ENCODE results near the gene TESK1. TPM values are rescaled to one million over a fixed set of nuclear protein-coding genes. Genes with fewer than 3 reads are reported as not detected.

TESK1 gene, protein sequence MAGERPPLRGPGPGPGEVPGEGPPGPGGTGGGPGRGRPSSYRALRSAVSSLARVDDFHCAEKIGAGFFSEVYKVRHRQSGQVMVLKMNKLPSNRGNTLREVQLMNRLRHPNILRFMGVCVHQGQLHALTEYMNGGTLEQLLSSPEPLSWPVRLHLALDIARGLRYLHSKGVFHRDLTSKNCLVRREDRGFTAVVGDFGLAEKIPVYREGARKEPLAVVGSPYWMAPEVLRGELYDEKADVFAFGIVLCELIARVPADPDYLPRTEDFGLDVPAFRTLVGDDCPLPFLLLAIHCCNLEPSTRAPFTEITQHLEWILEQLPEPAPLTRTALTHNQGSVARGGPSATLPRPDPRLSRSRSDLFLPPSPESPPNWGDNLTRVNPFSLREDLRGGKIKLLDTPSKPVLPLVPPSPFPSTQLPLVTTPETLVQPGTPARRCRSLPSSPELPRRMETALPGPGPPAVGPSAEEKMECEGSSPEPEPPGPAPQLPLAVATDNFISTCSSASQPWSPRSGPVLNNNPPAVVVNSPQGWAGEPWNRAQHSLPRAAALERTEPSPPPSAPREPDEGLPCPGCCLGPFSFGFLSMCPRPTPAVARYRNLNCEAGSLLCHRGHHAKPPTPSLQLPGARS
- total RNA-seq = 10 to 100 TPM; 26.1 to 26.9 TPM

DNA sequence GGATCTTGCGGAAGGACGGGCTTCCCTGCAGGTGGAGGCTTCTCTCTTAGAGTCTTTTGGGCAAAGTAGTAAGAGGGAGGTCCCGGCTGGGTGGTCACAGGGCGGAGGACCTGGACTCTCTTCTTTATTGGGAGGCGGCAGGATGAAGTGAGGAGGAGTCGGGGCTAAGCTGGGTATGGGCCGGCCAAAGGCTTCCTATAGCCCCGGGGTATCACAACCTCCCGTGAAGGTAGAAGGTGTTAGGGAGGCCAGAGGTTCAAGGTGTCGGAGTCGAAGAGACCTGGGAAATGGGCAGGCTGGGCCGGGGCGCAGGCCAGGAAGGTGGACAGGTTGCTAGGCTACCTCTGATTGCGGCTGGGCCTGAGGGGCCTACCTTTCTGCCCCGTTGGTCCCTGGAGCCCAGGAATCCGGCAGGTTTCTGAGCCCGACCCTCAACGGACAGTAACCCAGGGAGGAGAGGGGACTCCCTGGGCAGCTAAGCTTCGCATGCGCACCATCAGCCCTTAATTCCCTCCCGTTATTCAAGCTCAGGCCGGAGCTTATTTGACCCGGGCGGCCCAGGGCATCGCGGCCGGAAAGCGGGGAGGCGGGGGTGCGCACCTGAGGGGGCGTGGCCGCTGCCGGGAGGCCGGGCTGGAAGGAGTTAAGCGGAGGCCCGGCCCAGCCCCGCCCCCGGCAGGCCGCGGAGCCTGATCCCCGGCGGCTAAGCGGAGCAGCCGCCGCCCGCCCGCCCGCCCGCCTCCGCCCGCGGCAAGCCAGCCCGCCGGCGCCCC lies at the start of gene TESK1:
Gene TESK1, plus strand, starts transcription at position 685 of the 773 bp plus-strand sequence. CDS start 358 bp downstream, outside the sequence.
- ATAC-seq = peak; percentile 42
- H3K4me1 Mint-ChIP-seq (ENCODE audit: low read depth) = peaks cover 28% of the 10 kb centered on the region
- intact Hi-C loops (cut with micrococcal nuclease) = loop anchor here (5.0 kb wide), 1 partner anchor 128 kb away; the partner anchor contains the start of genes CREB3 and TLN1
- peaks cover 21% of the 10 kb centered on the region for H3K36me3 Mint-ChIP-seq (ENCODE audit: low read depth)
- POLR2A ChIA-PET = interaction anchor here (1.4 to 3.1 kb wide), 3 partner anchors 15 to 43 kb away, joined by 3 to 10 read pairs (median 10); no protein-coding TSS in a partner anchor
- TF ChIP-seq, protein P1, sequence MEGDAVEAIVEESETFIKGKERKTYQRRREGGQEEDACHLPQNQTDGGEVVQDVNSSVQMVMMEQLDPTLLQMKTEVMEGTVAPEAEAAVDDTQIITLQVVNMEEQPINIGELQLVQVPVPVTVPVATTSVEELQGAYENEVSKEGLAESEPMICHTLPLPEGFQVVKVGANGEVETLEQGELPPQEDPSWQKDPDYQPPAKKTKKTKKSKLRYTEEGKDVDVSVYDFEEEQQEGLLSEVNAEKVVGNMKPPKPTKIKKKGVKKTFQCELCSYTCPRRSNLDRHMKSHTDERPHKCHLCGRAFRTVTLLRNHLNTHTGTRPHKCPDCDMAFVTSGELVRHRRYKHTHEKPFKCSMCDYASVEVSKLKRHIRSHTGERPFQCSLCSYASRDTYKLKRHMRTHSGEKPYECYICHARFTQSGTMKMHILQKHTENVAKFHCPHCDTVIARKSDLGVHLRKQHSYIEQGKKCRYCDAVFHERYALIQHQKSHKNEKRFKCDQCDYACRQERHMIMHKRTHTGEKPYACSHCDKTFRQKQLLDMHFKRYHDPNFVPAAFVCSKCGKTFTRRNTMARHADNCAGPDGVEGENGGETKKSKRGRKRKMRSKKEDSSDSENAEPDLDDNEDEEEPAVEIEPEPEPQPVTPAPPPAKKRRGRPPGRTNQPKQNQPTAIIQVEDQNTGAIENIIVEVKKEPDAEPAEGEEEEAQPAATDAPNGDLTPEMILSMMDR (IDR thresholded peaks at IDR 0.05) = no peak
- peak within 1 kb of the TSS; percentile 95 for H3K27ac Mint-ChIP-seq
- peak within 1 kb of the TSS; percentile 87 for H3K4me3 Mint-ChIP-seq
- CTCF ChIA-PET = interaction anchor here (0.7 to 3.2 kb wide), 10 partner anchors 12 to 207 kb away, joined by 3 to 23 read pairs (median 7); partner anchors contain the start of genes CD72, CREB3, GBA2 and RGP1
- no peaks in the 10 kb centered on the region for H3K27me3 Mint-ChIP-seq
- peak; percentile 89 for DNase-seq
- no peaks in the 10 kb centered on the region for H3K9me3 Mint-ChIP-seq

DNA sequence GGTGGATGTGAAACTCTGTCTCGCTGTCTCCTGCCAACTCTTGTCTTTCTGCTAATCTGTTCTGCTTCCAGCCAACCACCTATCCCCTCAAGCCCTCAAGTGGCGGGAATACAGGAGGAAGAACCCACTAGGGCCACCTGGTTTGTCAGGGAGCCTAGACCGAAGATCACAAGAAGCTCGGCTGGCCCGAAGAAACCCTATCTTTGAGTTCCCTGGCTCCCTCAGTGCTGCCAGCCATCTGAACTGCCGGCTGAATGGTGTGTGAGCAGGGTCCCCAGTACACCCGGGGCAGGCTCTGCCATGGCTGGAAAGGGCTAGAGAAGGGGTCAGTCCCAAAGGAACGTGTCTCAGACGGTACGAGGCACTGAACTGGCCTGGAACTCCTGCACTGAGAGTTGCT lies 49.2 kb upstream of the TESK1 start:
- Mint-ChIP-seq H3K4me1 (ENCODE audit: low read depth) (no peaks in the 10 kb centered on the region), H3K4me3 (no peak overlapping the region), H3K36me3 (ENCODE audit: low read depth) (no peaks in the 10 kb centered on the region), H3K9me3 (no peaks in the 10 kb centered on the region), H3K27ac (no peak overlapping the region), H3K27me3 (no peaks in the 10 kb centered on the region)
- ChIA-PET CTCF (interaction anchor here (3.7 kb wide), 1 partner anchor 14 kb away, joined by 19 read pairs; no protein-coding TSS in a partner anchor), POLR2A (no interaction called here)
- TF ChIP-seq, protein P1 (IDR thresholded peaks at IDR 0.05) = no peak
- DNase-seq (no peak), ATAC-seq (no peak)
- intact Hi-C loops (cut with micrococcal nuclease) = loop anchor here (10.0 kb wide), 1 partner anchor 441 kb away; the partner anchor contains the start of gene ATOSB

DNA sequence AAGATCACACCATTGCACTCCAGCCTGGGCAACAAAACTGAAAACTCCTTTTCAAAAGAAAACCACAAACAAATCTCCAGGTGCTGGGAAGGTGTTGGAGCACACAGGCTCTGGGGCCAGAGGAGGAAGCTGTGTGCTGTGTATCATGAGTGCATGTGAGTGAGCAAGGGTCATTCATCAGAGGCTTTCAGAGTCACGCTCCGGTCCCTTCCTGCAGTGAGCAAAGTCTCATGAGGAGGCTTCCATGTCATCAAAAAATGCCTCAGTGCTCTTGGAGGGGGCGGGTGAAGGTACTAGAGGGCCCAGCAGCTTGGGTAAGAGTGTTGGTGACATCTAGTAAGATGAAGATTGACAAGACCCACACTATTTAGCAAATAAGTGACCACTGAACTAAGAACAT lies 48.3 kb upstream of the TESK1 start:
- intact Hi-C loops (cut with micrococcal nuclease) = loop anchor here (10.0 kb wide), 1 partner anchor 442 kb away; the partner anchor contains the start of gene ATOSB
- no peak overlapping the region for H3K4me3 Mint-ChIP-seq
- H3K36me3 Mint-ChIP-seq (ENCODE audit: low read depth) = no peaks in the 10 kb centered on the region
- no peak for DNase-seq
- no peak overlapping the region for H3K27ac Mint-ChIP-seq
- CTCF ChIA-PET = interaction anchor here (1.4 kb wide), 1 partner anchor 440 kb away, joined by 3 read pairs; no protein-coding TSS in a partner anchor
- H3K4me1 Mint-ChIP-seq (ENCODE audit: low read depth) = no peaks in the 10 kb centered on the region
- H3K27me3 Mint-ChIP-seq = no peaks in the 10 kb centered on the region
- H3K9me3 Mint-ChIP-seq = no peaks in the 10 kb centered on the region
- TF ChIP-seq, protein P1 (IDR thresholded peaks at IDR 0.05) = no peak
- ATAC-seq = no peak
- POLR2A ChIA-PET = interaction anchor here (0.5 kb wide), 1 partner anchor 294 kb away, joined by 3 read pairs; no protein-coding TSS in a partner anchor

DNA sequence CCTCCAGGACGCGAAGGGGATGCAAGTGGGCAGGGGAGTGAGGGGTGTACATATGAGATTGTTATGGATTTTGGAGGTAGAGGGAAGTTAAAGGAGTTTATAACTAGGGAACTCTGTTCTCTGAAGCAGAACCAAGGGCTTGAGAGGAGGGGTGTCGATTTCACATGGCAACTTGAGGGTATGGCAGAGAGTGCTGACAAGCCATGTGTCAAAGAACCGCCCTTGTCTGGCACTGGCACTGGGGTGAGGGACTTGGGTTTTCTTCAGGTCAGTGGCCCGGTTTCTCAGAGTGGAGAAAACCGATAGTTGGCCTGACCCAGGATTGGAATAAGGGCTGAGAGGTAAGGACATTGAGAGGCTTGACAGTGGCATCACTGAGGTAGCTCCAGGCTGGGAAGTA lies 47.7 kb upstream of the TESK1 start:
- Mint-ChIP-seq H3K27ac (no peak overlapping the region), H3K4me1 (ENCODE audit: low read depth) (no peaks in the 10 kb centered on the region), H3K4me3 (no peak overlapping the region), H3K27me3 (no peaks in the 10 kb centered on the region), H3K9me3 (no peaks in the 10 kb centered on the region), H3K36me3 (ENCODE audit: low read depth) (no peaks in the 10 kb centered on the region)
- no peak for ATAC-seq
- ChIA-PET POLR2A (interaction anchor here (0.5 kb wide), 1 partner anchor 294 kb away, joined by 3 read pairs; no protein-coding TSS in a partner anchor), CTCF (interaction anchor here (0.9 to 1.4 kb wide), 2 partner anchors 12 to 440 kb away, joined by 3 read pairs; no protein-coding TSS in a partner anchor)
- TF ChIP-seq, protein P1 (IDR thresholded peaks at IDR 0.05) = no peak
- intact Hi-C loops (cut with micrococcal nuclease) = loop anchor here (10.0 kb wide), 1 partner anchor 443 kb away; the partner anchor contains the start of gene ATOSB
- no peak for DNase-seq

Measured in activated CD8-positive, alpha-beta T cell treated with anti-CD3 and anti-CD28 coated beads for 36 hours (primary cell).